Right forelimb (tissue), 1 donor: ENCODE data around the gene OASL.

Source experiments
- DNase-seq: peaks from one replicate; pipeline ENCODE4 v3.0.0-alpha.2; 2018

The OASL gene

GRCh38 chr12:120988658-120989057, 50.4 kb downstream of the OASL start:
- no peak for DNase-seq

- DNase-seq, result no peak
Measured at GRCh38 chr12:120988234-120988633, 50.8 kb downstream of the OASL start.

GRCh38 chr12:120984351-120984898, 54.6 kb downstream of the OASL start:
- no peak for DNase-seq

DNA sequence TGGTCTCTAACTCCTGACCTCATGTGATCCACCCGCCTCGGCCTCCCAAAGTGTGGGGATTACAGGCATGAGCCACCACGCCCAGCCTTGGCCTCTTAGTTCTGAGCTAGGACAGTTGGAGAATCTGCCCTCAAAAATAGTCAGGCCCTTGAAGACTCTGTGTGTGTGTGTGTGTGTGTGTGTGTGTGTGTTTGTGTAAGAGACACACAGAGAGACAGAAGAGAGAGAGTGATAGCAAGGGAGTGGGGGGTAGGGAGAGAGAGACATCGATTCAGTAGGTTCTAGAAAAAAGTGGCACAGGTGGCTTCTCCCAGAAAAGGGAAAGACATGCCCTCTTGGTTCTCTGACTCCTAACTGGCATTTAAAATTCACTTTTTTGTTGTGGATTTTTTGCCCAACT, 55.3 kb downstream of the OASL start:
- DNase-seq, result no peak

DNA sequence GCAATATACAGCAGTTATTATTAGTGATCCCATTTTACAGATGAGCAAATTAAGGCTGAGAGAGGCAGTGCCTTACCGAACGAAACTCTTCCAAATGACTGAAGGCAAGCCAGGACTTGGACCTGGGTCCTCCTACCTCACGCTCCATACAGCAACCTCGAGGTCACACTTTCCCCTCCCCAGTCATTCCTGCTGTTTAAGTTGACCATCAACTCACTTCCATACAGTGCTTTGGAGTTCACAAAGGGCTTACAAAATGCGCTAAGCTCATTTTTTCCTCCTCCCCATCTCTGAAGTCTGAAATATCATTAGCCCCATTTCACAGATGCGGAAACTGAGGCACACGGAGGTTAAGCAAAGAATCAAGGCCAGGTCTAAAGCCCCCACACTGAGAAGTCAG, 56.4 kb downstream of the OASL start:
- no peak for DNase-seq

- no peak for DNase-seq
Measured at GRCh38 chr12:120981407-120981941, 57.6 kb downstream of the OASL start.

DNA sequence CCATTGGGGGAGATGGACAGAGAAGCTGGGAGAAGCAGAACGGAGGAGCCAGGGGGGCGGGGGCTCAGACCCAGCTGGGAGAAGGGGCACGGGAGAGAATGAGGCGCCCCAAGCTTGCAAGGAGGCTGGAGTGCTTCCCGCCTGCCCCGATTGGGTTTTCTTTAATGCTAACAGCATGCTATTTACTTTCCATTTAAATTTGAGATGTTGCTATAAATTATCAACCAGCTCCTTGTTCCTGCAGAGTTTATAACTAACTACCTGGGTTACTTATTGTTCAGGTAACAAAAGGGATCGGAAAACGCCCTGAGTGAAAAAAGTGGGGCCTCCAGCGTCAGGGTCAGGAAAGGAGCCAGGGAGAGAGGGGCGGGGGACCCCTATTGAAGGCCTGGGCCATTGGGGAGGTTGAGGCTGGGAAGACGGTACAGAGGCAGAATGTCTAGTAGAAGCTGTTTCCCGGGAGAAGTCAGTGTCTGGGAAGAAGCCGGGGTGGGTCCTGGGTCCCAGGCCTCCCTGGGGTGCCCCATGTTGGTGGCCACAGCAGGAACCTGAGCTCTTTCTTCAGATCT, 58.2 kb downstream of the OASL start:
- no peak for DNase-seq

DNA sequence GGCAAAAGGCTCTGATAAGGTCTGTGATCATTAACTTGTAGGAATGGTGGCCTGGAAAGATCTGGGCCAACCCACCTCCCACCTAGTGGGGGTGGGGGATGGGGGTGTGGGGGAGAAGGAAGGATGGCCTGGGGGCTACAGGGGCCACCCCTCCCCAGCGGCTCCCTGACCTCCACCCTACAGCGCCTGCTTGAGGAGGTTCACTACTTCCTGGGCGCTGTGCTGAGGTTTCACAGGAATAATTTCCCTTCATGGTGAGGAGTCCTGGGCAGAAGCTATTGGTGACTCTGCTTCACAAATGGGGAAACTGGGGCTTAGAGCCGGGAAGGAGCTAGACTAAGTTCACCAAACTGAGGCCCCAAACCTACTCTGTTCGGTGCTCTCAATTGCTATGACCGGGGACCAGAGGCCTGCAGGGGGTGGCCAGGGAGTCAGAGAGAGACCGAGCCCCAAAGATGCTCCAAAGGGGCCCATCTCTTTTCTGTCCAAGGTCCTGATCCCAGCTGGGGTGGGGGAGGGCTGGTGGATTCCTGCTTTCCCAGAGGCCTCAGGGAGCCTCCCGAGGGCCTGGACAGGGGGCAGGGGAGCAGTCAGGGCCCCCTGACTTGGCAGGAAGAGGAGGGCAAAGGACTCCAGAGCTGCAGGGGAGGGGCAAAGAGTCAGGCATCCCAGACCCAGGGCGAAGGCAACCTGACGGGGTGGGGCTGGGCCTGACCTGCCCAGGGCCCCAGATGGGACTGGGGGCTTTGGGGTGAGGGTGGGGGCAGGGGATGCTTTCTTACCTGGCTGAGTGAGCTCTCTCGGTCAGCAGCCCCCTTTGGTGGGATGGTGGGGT, 59.0 kb downstream of the OASL start:
- DNase-seq, result no peak

DNA sequence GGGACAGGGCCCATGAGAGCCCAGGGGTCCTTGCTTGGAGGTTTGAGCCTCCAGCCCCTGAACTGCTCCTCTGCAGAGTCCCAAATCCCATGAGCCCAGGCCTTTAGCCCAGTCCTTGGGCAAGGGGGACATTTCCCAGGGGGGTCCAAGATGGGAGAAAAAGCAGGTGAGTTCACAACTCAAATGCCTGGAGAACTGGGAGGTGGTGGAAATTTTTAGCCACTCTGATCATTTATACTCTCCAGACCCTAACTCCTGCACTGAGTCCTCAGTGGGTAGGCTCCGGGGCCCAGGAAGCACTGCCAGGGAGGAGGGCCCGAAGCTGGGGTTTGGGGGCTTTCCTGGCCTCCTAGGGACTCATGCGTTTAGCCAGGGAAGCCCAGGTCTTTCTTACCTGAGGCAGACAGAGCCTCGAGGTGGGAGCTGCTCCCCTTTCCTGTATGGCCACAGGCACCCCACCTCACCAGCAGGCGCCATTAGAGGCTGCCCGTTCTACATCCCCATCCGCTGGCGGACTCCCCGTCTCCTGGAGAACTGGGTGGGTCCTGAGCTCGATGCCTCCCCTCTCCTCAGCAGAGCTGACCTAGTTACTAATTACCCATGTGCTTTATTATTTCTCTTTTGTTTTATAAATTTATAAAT, 59.7 kb downstream of the OASL start:
- no peak for DNase-seq

DNA sequence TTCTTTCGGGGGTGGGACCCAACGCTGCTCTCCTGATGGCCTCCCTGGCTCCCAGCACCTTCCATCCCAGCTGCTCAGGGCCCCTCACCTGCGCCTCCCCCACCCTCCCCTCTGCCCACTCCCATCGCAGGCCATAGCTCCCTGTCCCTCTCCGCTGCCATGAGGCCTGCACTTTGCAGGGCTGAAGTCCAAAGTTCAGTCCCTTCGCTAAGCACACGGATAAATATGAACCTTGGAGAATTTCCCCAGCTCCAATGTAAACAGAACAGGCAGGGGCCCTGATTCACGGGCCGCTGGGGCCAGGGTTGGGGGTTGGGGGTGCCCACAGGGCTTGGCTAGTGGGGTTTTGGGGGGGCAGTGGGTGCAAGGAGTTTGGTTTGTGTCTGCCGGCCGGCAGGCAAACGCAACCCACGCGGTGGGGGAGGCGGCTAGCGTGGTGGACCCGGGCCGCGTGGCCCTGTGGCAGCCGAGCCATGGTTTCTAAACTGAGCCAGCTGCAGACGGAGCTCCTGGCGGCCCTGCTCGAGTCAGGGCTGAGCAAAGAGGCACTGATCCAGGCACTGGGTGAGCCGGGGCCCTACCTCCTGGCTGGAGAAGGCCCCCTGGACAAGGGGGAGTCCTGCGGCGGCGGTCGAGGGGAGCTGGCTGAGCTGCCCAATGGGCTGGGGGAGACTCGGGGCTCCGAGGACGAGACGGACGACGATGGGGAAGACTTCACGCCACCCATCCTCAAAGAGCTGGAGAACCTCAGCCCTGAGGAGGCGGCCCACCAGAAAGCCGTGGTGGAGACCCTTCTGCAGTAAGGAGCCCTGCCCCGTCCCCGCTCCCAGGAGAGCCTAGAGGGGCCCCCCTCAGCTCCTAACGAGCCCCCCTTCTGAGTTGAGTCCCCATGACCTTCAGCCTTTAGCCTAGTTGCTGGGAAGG, 60.5 kb downstream of the OASL start, which contains the start of gene HNF1A:
HNF1A (plus strand) TSS at position 248 of the 924 bp plus-strand sequence; CDS start at position 474, 226 bp downstream.
- no peak for DNase-seq

DNA sequence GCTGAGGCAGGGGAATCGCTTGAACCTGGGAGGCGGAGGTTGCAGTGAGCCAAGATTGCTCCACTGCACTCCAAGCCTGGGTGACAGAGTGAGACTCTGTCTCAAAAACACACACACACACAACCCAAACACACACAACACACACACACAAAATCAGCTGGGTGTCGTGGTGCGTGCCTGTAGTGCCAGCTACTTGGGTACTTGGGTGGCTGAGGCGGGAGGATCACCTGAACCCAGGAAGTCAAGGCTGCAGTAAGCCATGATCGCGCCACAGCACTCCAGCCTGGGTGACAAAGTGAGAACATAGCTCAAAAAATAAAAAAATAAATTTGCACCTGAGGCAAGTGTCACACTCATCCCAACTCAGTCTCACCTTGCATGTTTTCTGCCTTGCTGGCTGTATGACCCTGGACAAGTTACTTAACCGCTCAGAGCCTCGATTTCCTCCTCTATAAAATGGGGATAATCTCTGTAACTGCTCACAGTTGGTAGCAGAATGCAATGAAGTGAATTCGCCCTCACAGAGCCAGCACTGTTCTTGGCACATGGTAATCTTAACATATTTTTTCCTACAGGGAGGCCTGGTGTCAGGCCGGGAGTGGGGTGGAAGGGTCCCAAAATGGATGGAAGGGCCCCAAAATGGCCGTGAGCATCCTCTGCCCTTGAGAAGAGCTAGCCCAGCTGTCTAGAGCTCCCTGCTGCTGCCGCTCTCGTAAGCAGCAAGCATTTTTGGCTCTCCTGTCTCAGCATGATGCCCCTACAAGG, 61.3 kb downstream of the OASL start:
- DNase-seq, result no peak

DNA sequence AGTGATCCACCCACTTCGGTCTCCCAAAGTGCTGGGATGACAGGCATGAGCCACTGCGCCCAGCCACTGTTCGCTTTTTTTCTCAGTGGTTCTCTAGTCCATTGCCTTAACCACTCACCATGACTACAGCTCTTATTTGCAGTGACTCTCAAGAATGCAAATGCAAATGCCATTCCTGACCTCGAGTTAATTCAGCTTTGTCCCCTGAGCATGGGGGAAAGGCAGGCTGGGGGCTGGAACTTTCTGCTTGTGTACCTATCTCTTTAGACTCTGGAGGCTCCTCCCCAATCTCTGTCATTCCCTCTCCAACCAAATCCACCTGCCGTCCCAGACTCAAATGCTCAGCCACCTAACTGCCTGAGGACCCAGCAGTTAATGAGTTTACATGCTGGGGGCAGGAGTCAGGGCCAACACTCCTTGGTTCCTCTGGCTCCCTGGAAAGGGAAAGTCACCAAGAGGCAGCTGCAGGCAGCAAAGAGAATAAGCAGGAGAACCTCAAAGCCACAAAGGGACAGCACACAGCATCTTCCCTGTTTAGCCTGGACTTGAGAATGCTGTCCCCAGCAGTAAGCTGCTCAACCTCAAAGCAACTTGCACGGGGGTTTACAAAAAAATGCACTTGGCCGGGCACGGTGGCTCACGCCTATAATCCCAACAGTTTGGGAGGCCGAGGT, 66.0 kb downstream of the OASL start:
- DNase-seq, result no peak

DNA sequence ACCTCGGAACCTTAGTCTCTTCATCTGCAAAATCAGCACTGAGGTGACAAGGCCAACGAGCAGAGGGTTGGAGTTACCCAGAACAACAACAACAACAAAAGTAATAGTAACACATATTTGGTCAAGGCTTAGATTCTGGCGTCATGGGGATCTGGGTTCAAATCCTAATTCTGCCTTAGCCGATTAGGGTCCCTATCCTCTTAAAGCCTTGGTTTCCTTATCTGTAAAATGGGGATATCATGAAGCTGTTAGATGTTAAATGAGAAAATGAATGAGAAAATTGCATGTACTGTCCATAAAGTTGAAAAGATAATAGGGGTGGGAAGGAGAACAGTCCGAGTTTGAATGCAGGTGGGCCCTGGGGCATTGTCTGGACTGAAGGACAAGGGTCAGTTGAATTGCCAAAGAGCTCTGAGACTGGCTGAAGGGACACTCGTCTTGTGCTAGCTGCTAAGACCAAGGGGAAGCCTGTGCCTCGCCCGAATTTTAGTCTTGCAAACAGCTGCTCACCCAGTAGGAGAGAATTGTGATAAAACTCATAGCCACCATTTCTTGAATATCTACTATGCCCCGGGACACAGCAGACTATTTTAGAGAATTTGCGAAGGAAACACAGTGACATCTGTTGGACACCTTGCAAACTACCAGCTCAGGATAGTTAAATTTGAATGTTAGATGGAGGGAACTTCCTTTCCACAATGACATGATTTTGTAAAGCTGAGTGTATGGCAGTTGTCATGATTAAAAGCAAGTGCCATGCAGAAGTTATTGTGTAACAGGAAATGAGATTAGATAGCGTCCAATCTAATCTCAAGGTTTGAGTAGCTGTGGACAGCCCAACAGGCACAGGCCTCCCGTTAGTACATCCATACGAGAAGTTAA, 67.5 kb downstream of the OASL start:
- DNase-seq, result no peak

DNA sequence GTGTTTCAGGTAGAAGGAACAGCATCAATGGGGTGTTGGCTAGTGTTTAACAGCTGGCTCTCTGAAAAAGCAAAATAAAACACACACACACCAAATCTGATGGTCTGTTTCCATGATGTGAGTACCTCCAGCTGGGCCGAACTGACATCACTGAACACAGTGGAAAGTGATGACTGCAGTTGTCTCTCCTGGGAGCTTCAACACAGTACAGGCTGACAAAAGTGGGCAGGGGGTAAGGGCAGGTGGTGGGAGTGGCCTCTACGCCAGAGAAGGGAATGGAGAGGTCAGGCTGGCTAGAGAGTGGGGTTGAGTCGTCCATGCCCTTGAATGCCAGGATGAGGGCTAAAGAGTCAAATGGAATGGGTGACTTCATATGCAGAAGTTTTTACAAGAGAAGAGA, 68.7 kb downstream of the OASL start:
- DNase-seq, result no peak
